Mucosa of rectum (tissue), 2 donors: ENCODE data around the gene IYD.
"Not testable (repeated sequence)": the region's sequence is repeated elsewhere in the genome, so short reads cannot be mapped to it uniquely, and the experiment has no call there.

Experiments
- H3K27ac ChIP-seq, 2 donors: one replicate each; pipeline ENCODE4 v1.7.0; 2013; ENCODE audit warnings: inconsistent platforms in 2 of 2, low read depth in 2 of 2, low read length in 2 of 2
- H3K27me3 ChIP-seq, 2 donors: one replicate each; pipeline ENCODE4 v1.7.0; 2013; ENCODE audit warnings: low read length in 2 of 2; ENCODE audit not compliant: control insufficient read depth in 2 of 2, insufficient read depth in 2 of 2
- H3K36me3 ChIP-seq, 2 donors: one replicate each; pipeline ENCODE4 v1.7.0; 2013; ENCODE audit warnings: low read length in 2 of 2; ENCODE audit not compliant: control insufficient read depth in 2 of 2, insufficient read depth in 2 of 2
- H3K4me1 ChIP-seq, 2 donors: one replicate each; pipeline ENCODE4 v1.7.0; 2013; ENCODE audit warnings: low read length in 2 of 2, mild to moderate bottlenecking in 1 of 2; ENCODE audit not compliant: control insufficient read depth in 2 of 2, insufficient read depth in 2 of 2
- H3K4me3 ChIP-seq, 2 donors: one replicate each; pipeline ENCODE4 v1.7.0; 2013; ENCODE audit warnings: low read length in 2 of 2
- H3K9ac ChIP-seq, 2 donors: one replicate each; pipeline ENCODE4 v1.7.0; 2013; ENCODE audit warnings: low read length in 2 of 2, low read depth in 1 of 2, mild to moderate bottlenecking in 1 of 2
- H3K9me3 ChIP-seq, 2 donors: one replicate each; pipeline ENCODE4 v1.7.0; 2013; ENCODE audit warnings: low read length in 2 of 2; ENCODE audit not compliant: control insufficient read depth in 2 of 2
- donor health status: healthy.
- donor health status: Normal muscosa, but diverticular disease.

The IYD gene

DNA sequence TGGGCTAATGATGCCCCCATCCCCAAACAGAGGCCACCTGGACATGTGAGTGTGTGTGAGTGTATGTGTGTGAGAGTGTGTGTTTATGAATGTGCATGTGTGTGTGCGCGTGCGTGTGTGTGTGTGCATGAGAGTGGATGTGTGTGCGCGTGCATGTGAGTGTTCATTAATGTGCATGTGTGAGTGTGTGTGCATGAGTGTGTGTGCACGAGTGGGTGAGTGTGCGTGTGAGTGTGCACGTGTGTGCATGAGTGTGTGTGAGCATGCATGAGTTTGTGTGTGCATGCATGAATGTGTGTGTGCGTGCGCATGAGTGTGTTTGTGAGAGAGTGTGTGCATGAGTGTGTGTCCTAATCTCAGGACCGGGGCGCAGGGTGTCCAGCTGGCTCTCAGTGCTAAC lies 1.3 kb downstream of the IYD start:
- Histone ChIP-seq H3K4me1 (peaks cover 0 to 9% of the 10 kb centered on the region in 2 donors), H3K36me3 (no peaks in the 10 kb centered on the region), H3K27ac (no peak overlapping the region), H3K27me3 (no peaks in the 10 kb centered on the region), H3K9ac (no peak overlapping the region), H3K9me3 (peaks cover 0 to 2% of the 10 kb centered on the region in 2 donors), H3K4me3 (peak overlapping the region in 1 of 2 donors; percentile 63)

DNA sequence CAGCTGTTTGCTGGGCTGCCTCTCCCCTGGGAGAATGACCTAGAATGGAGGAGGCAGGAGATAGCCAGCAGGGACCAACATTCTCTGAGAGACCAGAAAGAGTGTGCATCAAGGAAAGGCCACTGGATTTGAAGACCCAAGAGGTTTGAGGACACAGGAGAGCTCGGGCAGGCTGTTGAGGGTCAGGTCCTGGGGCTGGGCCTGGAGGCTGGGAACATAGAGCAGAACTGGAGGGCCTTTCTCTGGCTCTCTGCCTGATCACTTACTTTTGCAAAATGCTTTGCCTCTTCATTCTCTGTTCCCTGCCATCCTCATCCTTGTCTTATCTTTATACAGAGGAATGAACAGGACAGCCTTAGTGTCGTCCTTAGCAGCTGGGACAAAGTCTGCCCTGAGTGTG lies 2.5 kb downstream of the IYD start:
- peaks cover 0 to 2% of the 10 kb centered on the region in 2 donors for H3K9me3 ChIP-seq
- H3K4me1 ChIP-seq, result peaks cover 0 to 9% of the 10 kb centered on the region in 2 donors
- H3K27ac ChIP-seq, result no peak overlapping the region
- no peak overlapping the region for H3K4me3 ChIP-seq
- H3K9ac ChIP-seq, result no peak overlapping the region
- no peaks in the 10 kb centered on the region for H3K36me3 ChIP-seq
- H3K27me3 ChIP-seq, result no peaks in the 10 kb centered on the region

DNA sequence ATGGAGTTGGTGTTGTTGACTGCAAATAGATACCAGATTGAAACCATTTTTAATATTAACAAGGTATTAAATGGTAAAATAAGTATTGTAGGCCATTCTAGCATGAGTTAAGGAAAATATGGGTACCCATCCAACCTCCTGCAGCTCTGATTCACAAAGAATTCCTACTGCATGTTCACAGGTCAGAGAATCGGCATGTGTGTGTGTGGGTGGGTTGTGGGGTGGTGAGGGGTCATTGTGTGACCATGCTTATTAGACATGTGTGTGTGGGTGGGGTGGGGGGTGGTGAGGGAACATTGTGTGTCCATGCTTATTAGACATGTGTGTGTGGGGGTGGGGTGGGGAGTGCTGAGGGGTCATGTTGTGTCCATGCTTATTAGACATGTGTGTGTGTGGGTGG lies 3.2 kb downstream of the IYD start:
- H3K4me1 ChIP-seq, result peaks cover 0 to 9% of the 10 kb centered on the region in 2 donors
- no peak overlapping the region for H3K9ac ChIP-seq
- no peak overlapping the region for H3K27ac ChIP-seq
- H3K27me3 ChIP-seq, result no peaks in the 10 kb centered on the region
- no peaks in the 10 kb centered on the region for H3K36me3 ChIP-seq
- peaks cover 0 to 2% of the 10 kb centered on the region in 2 donors for H3K9me3 ChIP-seq
- no peak overlapping the region for H3K4me3 ChIP-seq

DNA sequence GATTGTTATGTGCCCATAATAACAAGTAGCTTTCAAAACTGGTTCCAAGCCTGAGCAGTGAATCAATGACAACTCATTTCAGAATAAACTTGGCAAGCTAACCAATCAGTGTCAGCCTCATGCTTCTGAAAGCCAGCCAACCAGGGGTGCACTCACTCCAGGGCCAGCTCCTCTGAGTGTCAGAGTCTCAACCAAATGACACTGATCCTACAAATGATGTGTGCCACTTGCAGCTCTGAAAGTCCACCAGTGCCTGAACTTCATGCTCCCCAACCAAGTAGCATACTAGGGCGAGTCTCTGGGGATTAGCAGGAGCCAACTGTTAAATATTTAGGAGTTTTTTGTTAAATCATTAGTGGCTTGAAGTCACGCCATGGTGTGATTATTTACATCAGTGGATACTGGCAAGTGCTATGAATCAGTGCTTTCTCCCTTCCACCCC lies 4.5 kb downstream of the IYD start:
- H3K27ac ChIP-seq, result no peak overlapping the region

GRCh38 chr6:150374346-150374745 lies 5.5 kb downstream of the IYD start:
- not testable (repeated sequence) for H3K36me3 ChIP-seq

More for the DNA sequence above, 4.5 kb downstream of the IYD start:
- Histone ChIP-seq H3K27me3 (no peaks in the 10 kb centered on the region), H3K9me3 (peaks cover 0 to 2% of the 10 kb centered on the region in 2 donors), H3K36me3 (no peaks in the 10 kb centered on the region), H3K9ac (no peak overlapping the region), H3K4me3 (no peak overlapping the region), H3K4me1 (peaks cover 0 to 9% of the 10 kb centered on the region in 2 donors)

DNA sequence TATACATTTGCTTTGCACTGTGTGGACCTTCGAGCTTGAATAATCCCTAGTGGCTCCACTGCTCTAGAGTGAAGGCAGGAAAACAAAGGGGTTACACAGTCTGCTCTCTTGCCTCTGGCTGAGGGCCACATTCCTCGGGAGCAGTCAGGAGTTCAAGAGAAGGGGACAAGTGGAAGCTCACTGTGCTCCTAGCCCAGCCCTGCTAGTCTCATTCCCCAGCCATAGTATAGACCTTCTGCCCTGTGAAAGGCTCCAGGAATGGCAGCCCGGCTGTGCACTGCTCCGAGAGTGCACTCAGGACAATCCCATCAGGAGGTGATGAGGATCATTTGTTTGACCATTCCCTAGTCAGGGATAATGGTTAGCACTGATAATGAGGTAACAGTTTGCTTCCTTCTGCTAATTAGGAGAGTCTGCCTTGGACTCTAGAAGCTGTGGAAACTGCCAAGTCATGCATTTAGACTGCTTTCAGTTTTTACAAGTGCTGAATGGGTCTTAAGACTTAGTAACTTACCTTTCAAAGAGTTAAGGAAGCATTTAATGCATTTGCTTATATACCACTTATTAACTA lies 8.5 kb downstream of the IYD start:
- Histone ChIP-seq H3K27ac (no peak overlapping the region), H3K4me1 (no peaks in the 10 kb centered on the region)

More at GRCh38 chr6:150374346-150374745, 5.5 kb downstream of the IYD start:
- not testable (repeated sequence) for H3K27me3 ChIP-seq, H3K4me1 ChIP-seq, H3K9ac ChIP-seq, H3K27ac ChIP-seq, H3K9me3 ChIP-seq, H3K4me3 ChIP-seq

DNA sequence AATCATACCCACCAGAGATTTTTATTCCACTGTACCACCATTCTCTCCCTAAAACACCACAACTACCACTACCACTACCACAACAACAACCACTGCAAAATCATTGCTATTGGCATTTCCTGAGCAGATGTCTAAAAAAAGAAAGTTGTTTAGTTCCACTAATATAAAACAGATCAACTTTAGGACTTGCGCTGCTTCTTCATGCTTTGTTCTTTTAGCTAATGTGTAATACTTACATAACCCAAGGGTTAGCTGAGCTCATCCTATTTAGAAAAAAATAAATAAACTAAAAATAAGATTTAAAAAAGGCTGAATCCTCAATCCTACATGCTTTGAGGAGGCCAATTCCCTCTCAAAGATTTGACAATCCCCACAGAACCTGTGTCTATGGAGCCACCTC lies 11.4 kb downstream of the IYD start:
- Histone ChIP-seq H3K36me3 (no peaks in the 10 kb centered on the region), H3K27ac (no peak overlapping the region), H3K9ac (no peak overlapping the region), H3K9me3 (no peaks in the 10 kb centered on the region), H3K4me1 (no peaks in the 10 kb centered on the region), H3K4me3 (no peak overlapping the region), H3K27me3 (no peaks in the 10 kb centered on the region)

More for the DNA sequence above, 8.5 kb downstream of the IYD start:
- no peaks in the 10 kb centered on the region for H3K9me3 ChIP-seq
- H3K9ac ChIP-seq, result no peak overlapping the region
- H3K4me3 ChIP-seq, result no peak overlapping the region
- H3K36me3 ChIP-seq, result no peaks in the 10 kb centered on the region
- no peaks in the 10 kb centered on the region for H3K27me3 ChIP-seq

- Histone ChIP-seq H3K36me3 (no peaks in the 10 kb centered on the region), H3K27me3 (no peaks in the 10 kb centered on the region), H3K4me3 (no peak overlapping the region), H3K9me3 (no peaks in the 10 kb centered on the region), H3K27ac (no peak overlapping the region), H3K9ac (no peak overlapping the region), H3K4me1 (no peaks in the 10 kb centered on the region)
Measured at GRCh38 chr6:150382171-150382570, 13.4 kb downstream of the IYD start.

DNA sequence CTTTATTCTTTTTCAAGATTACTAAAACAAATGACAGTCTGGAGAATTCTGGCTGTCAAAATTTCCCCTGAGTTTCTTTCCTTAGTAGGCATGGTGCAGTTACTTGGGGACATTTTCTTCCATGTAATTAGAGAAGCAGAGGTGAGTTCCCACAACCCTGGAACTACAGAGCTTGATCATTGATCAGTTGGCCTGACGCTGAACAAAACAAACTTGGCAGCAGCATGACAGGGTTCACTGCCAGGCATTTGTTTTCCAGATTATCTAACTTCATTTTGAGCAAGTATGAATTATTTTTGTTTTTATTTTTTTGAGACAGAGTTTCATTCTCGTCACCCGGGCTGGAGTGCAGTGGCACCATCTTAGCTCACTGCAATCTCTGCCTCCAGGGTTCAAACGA lies 22.6 kb downstream of the IYD start:
- no peak overlapping the region for H3K27ac ChIP-seq
- H3K9ac ChIP-seq, result no peak overlapping the region
- no peaks in the 10 kb centered on the region for H3K4me1 ChIP-seq
- no peaks in the 10 kb centered on the region for H3K9me3 ChIP-seq
- no peak overlapping the region for H3K4me3 ChIP-seq
- H3K36me3 ChIP-seq, result no peaks in the 10 kb centered on the region
- H3K27me3 ChIP-seq, result peaks cover 0 to 3% of the 10 kb centered on the region in 2 donors

DNA sequence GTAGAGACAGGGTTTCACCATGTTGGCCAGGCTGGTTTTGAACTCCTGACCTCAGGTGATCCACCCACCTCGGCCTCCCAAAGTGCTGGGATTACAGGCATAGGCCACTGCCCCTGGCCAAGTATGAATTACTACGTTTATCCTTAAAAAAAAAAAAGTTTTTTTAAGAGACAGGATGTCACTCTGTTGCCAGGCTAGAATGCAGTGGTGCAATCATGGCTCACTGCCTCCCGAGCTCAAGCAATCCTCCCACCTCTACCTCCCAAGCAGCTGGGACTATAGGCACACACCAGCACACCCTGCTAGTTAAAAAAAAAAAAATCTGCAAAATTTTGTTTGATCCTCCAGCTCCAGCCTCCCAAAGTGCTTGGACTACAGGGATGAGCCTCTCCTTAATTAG lies 23.1 kb downstream of the IYD start:
- H3K9me3 ChIP-seq, result no peaks in the 10 kb centered on the region
- H3K27ac ChIP-seq, result no peak overlapping the region
- H3K36me3 ChIP-seq, result no peaks in the 10 kb centered on the region
- no peak overlapping the region for H3K9ac ChIP-seq
- peaks cover 0 to 3% of the 10 kb centered on the region in 2 donors for H3K27me3 ChIP-seq
- no peak overlapping the region for H3K4me3 ChIP-seq
- no peaks in the 10 kb centered on the region for H3K4me1 ChIP-seq
